ENCODE results near the gene TMEM107. TPM values are rescaled to one million over a fixed set of nuclear protein-coding genes. Genes with fewer than 3 reads are reported as not detected.

Gene TMEM107
- total RNA-seq, 1 donor: 8.3 TPM

DNA sequence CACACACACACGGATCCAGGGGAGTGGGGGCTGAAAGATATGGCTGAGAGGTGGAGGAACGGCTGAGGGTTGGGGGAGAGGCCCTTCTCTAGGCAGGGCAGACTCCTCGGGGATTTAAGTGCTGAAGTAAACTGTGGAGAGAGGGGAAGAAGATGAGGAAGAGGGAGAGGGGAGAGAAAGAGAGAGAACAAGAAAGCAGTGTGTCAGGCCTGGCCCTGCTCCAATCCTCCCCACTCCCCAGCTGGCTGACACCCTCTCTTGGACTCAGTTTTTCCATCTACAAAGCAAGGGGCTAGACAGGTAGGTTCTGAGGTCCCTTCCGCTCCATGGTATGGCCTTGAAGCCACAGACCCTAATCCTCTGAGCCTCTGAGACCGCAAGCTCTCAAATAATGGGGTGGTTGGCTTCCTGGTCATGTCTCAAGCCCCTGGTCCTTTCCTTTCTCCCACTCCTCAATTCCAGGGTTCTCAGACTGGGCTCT lies 15.4 kb downstream of the TMEM107 start:
- Histone ChIP-seq H3K9me3 (ENCODE audit: low read depth, low read length) (no peaks in the 10 kb centered on the region), H3K4me3 (ENCODE audit: insufficient read depth, low read length) (no peak overlapping the region), H3K27me3 (ENCODE audit: insufficient read depth, low read length) (no peaks in the 10 kb centered on the region), H4K20me1 (ENCODE audit: insufficient read depth, low read length) (peaks cover 14% of the 10 kb centered on the region), H3K36me3 (ENCODE audit: insufficient read depth, low read length) (peaks cover 19% of the 10 kb centered on the region), H3K27ac (ENCODE audit: low read depth, low read length) (peak overlapping the region; percentile 96), H3K4me2 (ENCODE audit: insufficient read depth, low read length) (peak overlapping the region; percentile 91), H3K4me1 (ENCODE audit: insufficient read depth, low read length) (peaks cover 42% of the 10 kb centered on the region), H3K79me2 (ENCODE audit: insufficient read depth, low read length) (peaks cover 36% of the 10 kb centered on the region), H2AFZ (ENCODE audit: low read length) (no peak overlapping the region)
- TF ChIP-seq, protein P1, sequence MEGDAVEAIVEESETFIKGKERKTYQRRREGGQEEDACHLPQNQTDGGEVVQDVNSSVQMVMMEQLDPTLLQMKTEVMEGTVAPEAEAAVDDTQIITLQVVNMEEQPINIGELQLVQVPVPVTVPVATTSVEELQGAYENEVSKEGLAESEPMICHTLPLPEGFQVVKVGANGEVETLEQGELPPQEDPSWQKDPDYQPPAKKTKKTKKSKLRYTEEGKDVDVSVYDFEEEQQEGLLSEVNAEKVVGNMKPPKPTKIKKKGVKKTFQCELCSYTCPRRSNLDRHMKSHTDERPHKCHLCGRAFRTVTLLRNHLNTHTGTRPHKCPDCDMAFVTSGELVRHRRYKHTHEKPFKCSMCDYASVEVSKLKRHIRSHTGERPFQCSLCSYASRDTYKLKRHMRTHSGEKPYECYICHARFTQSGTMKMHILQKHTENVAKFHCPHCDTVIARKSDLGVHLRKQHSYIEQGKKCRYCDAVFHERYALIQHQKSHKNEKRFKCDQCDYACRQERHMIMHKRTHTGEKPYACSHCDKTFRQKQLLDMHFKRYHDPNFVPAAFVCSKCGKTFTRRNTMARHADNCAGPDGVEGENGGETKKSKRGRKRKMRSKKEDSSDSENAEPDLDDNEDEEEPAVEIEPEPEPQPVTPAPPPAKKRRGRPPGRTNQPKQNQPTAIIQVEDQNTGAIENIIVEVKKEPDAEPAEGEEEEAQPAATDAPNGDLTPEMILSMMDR (IDR thresholded peaks at IDR 0.05; ENCODE audit: extremely low read depth, low read depth, low read length): no peak
- DNase-seq (ENCODE audit: insufficient read length, low spot score, missing footprints): peak; percentile 67

DNA sequence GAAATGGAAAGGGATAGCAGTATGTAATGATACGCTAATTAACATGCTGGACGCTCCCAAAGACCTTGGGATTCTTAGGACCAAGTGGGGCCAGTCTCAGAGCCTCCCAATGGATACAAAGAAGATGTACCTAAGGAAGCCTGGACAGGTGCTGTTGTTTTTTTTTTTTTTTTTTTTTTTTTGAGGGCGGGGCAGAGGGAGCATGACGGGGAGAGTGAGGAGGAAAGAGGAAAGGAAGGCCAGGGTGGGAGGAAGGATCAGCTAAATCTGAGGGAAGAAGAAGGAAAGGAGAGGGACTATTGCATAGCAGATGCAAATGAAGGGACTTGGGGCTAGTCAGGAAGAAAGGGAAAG lies 16.0 kb downstream of the TMEM107 start:
- Histone ChIP-seq H4K20me1 (ENCODE audit: insufficient read depth, low read length) (peaks cover 14% of the 10 kb centered on the region), H3K4me2 (ENCODE audit: insufficient read depth, low read length) (no peak overlapping the region), H3K79me2 (ENCODE audit: insufficient read depth, low read length) (peaks cover 41% of the 10 kb centered on the region), H3K4me3 (ENCODE audit: insufficient read depth, low read length) (no peak overlapping the region), H3K36me3 (ENCODE audit: insufficient read depth, low read length) (peaks cover 19% of the 10 kb centered on the region), H3K27me3 (ENCODE audit: insufficient read depth, low read length) (no peaks in the 10 kb centered on the region), H3K9me3 (ENCODE audit: low read depth, low read length) (no peaks in the 10 kb centered on the region), H2AFZ (ENCODE audit: low read length) (no peak overlapping the region), H3K27ac (ENCODE audit: low read depth, low read length) (peak overlapping the region; percentile 36), H3K4me1 (ENCODE audit: insufficient read depth, low read length) (peaks cover 47% of the 10 kb centered on the region)
- DNase-seq (ENCODE audit: insufficient read length, low spot score, missing footprints): peak; percentile 71
- TF ChIP-seq, protein P1 (IDR thresholded peaks at IDR 0.05; ENCODE audit: extremely low read depth, low read depth, low read length): no peak

DNA sequence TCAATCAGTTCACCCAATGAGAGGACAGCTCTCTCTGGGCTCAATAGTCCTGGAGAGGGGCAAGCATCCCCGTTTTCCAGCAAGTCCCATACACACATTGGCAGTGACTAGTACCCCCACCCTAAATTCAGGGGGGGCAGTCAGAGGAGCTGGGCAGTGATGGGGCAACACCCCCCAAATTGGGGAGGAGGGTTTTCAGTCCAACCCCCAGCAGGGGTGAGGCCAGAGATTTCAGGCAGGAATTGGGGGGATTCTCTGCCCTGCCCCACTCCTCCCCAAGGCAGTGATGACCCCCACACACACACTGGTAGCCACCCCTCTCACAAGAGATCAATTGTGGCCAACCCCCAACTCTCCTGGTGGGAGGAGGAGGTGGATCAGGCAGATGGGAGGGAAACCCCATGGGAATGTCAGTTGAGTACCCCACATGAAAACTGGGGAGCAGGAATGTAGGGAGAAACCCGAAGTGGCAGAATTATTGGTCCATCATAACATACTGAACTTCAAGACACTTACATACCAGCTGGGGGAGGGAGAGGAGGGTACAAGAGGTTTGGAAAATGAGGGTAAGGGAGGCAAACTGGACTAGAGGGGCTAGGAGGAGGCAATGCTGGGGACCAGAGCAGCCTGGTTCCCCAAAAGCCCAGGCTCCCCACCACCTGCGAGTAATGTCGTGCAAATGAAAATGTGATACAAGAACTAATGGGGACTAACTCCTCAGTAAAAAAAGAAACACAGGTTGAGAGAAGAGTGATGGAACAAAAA lies 16.5 kb downstream of the TMEM107 start:
- peak; percentile 63 for DNase-seq (ENCODE audit: insufficient read length, low spot score, missing footprints)
- Histone ChIP-seq H3K4me2 (ENCODE audit: insufficient read depth, low read length) (no peak overlapping the region), H3K9me3 (ENCODE audit: low read depth, low read length) (no peaks in the 10 kb centered on the region), H3K27me3 (ENCODE audit: insufficient read depth, low read length) (no peaks in the 10 kb centered on the region), H3K27ac (ENCODE audit: low read depth, low read length) (peak overlapping the region; percentile 36), H2AFZ (ENCODE audit: low read length) (no peak overlapping the region), H3K4me1 (ENCODE audit: insufficient read depth, low read length) (peaks cover 51% of the 10 kb centered on the region), H3K36me3 (ENCODE audit: insufficient read depth, low read length) (peaks cover 19% of the 10 kb centered on the region), H3K79me2 (ENCODE audit: insufficient read depth, low read length) (peaks cover 42% of the 10 kb centered on the region), H4K20me1 (ENCODE audit: insufficient read depth, low read length) (peaks cover 14% of the 10 kb centered on the region), H3K4me3 (ENCODE audit: insufficient read depth, low read length) (no peak overlapping the region)
- TF ChIP-seq, protein P1 (IDR thresholded peaks at IDR 0.05; ENCODE audit: extremely low read depth, low read depth, low read length): no peak

DNA sequence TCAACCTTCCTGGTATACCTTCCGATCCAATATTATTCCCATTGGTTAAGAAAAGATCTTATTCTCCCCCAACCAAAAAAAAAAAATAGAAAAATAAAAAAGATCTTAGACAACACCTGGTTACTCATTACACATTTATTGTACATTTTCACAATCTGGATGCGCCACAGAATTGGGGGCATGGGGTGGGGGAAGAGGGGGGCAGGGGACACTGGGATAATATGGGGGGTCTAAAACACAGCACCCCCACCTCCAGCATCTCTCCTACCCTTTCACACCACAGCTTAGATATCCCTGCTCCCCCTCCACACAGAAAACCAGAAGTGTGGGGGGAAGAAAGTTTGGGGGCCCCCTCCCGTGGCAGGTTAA lies 17.2 kb downstream of the TMEM107 start:
- peak; percentile 87 for DNase-seq (ENCODE audit: insufficient read length, low spot score, missing footprints)
- H3K4me3 ChIP-seq (ENCODE audit: insufficient read depth, low read length): no peak overlapping the region
- H2AFZ ChIP-seq (ENCODE audit: low read length): no peak overlapping the region
- peaks cover 49% of the 10 kb centered on the region for H3K4me1 ChIP-seq (ENCODE audit: insufficient read depth, low read length)
- peaks cover 43% of the 10 kb centered on the region for H3K79me2 ChIP-seq (ENCODE audit: insufficient read depth, low read length)
- no peaks in the 10 kb centered on the region for H3K27me3 ChIP-seq (ENCODE audit: insufficient read depth, low read length)
- H3K36me3 ChIP-seq (ENCODE audit: insufficient read depth, low read length): peaks cover 19% of the 10 kb centered on the region
- H4K20me1 ChIP-seq (ENCODE audit: insufficient read depth, low read length): peaks cover 14% of the 10 kb centered on the region
- no peaks in the 10 kb centered on the region for H3K9me3 ChIP-seq (ENCODE audit: low read depth, low read length)
- peak overlapping the region; percentile 100 for H3K27ac ChIP-seq (ENCODE audit: low read depth, low read length)
- H3K4me2 ChIP-seq (ENCODE audit: insufficient read depth, low read length): no peak overlapping the region
- TF ChIP-seq, protein P1 (IDR thresholded peaks at IDR 0.05; ENCODE audit: extremely low read depth, low read depth, low read length): no peak

All from osteoblast (primary cell).